Measurements from ENCODE around the gene USP54.

GRCh38 chr10:73537709-73538108 is 53.4 kb downstream of the USP54 start:
- no peak for TF ChIP-seq CTCF (conservative IDR thresholded peaks at IDR 0.05)
- TF ChIP-seq ZFX (IDR thresholded peaks at IDR 0.05) = no peak

Measured in C4-2B (cell line).